Amniotic stem cell (primary cell): ENCODE results near the gene ASS1.

Experiments
- DNase-seq: peaks from one replicate; lab custom pipeline; 2025; lab: John Stamatoyannopoulos, UW

The ASS1 gene

GRCh38 chr9:130419521-130420035, 25.2 kb upstream of the ASS1 start:
- DNase-seq = no peak

- no peak for DNase-seq
These were observed 23.5 kb upstream of the ASS1 start for GRCh38 chr9:130421154-130421801.

- no peak for DNase-seq
These were observed 22.9 kb upstream of the ASS1 start for GRCh38 chr9:130421802-130422276.

- no peak for DNase-seq
These were observed 22.2 kb upstream of the ASS1 start for GRCh38 chr9:130422546-130422945.

- no peak for DNase-seq
These were observed 21.5 kb upstream of the ASS1 start for GRCh38 chr9:130423272-130423671.

GRCh38 chr9:130424595-130425454, 19.9 kb upstream of the ASS1 start:
- DNase-seq = no peak

GRCh38 chr9:130425741-130426466, 18.9 kb upstream of the ASS1 start:
- no peak for DNase-seq

- DNase-seq = no peak
These were observed 18.3 kb upstream of the ASS1 start for GRCh38 chr9:130426467-130426773.

GRCh38 chr9:130426883-130427282, 17.9 kb upstream of the ASS1 start:
- no peak for DNase-seq

GRCh38 chr9:130427326-130427725, 17.4 kb upstream of the ASS1 start:
- DNase-seq = no peak

GRCh38 chr9:130428086-130428665, 16.6 kb upstream of the ASS1 start:
- no peak for DNase-seq

GRCh38 chr9:130429381-130429780, 15.4 kb upstream of the ASS1 start:
- DNase-seq = no peak

GRCh38 chr9:130429831-130430230, 14.9 kb upstream of the ASS1 start:
- DNase-seq = no peak

GRCh38 chr9:130430232-130430631, 14.5 kb upstream of the ASS1 start:
- DNase-seq = no peak

- no peak for DNase-seq
These were observed 13.8 kb upstream of the ASS1 start for GRCh38 chr9:130430734-130431535.

GRCh38 chr9:130431536-130432303, 13.0 kb upstream of the ASS1 start:
- DNase-seq = no peak

GRCh38 chr9:130432362-130432761, 12.4 kb upstream of the ASS1 start:
- DNase-seq = no peak

- no peak for DNase-seq
These were observed 12.0 kb upstream of the ASS1 start for GRCh38 chr9:130432796-130433167.

GRCh38 chr9:130433168-130433946, 11.4 kb upstream of the ASS1 start:
- DNase-seq = no peak

- DNase-seq = no peak
These were observed 10.9 kb upstream of the ASS1 start for GRCh38 chr9:130433947-130434262.
